Frontal cortex (tissue), 4 donors: Measurements from ENCODE around the gene SPRY1. TPM values are rescaled to one million over a fixed set of nuclear protein-coding genes. Genes with fewer than 3 reads are reported as not detected.

Source experiments
- DNase-seq, 2 donors: peaks; one replicate each; pipeline ENCODE4 v3.0.0; 2012; ENCODE audit warnings: low spot score in 2 of 2
- FAIRE-seq: peaks from 2 replicates; lab custom pipeline; 2012; peaks lifted over from hg19 to GRCh38; lab: Jason Lieb, UNC
- total RNA-seq: library from RNA; depleted of rRNA; stranded (reverse); fragments of >200 nt; gene quantifications from one replicate; pipeline ENCODE4 v1.2.3, GENCODE V29; 2014
- donor health status: control.
- donor health status: control.
- donor health status: control.

The SPRY1 gene
- total RNA-seq = 15.1 TPM

- peak; percentile 31 to 41 for DNase-seq
- no peak for FAIRE-seq
Measured at GRCh38 chr4:123396307-123397143, at the start of gene SPRY1. SPRY1 (plus strand) TSS chr4:123396795; CDS start chr4:123401592, 4,797 bp downstream.

GRCh38 chr4:123346951-123347350 lies 49.6 kb upstream of the SPRY1 start:
- FAIRE-seq = no peak
- no peak for DNase-seq

- DNase-seq (no peak), FAIRE-seq (no peak)
Measured at GRCh38 chr4:123348946-123349345, 47.6 kb upstream of the SPRY1 start.

- no peak for DNase-seq
- no peak for FAIRE-seq
Measured at GRCh38 chr4:123349421-123350190, 47.0 kb upstream of the SPRY1 start.

GRCh38 chr4:123350191-123350544 lies 46.4 kb upstream of the SPRY1 start:
- DNase-seq (no peak), FAIRE-seq (no peak)

GRCh38 chr4:123350726-123351125 lies 45.9 kb upstream of the SPRY1 start:
- FAIRE-seq (no peak), DNase-seq (no peak)

- no peak for FAIRE-seq
- no peak for DNase-seq
Measured at GRCh38 chr4:123351713-123352112, 44.9 kb upstream of the SPRY1 start.

GRCh38 chr4:123352240-123352945 lies 44.2 kb upstream of the SPRY1 start:
- no peak for FAIRE-seq

GRCh38 chr4:123352966-123353365 lies 43.6 kb upstream of the SPRY1 start:
- no peak for FAIRE-seq
- no peak for DNase-seq

More at GRCh38 chr4:123352240-123352945, 44.2 kb upstream of the SPRY1 start:
- DNase-seq = peak in 1 of 2 donors; percentile 38

GRCh38 chr4:123353656-123354055 lies 42.9 kb upstream of the SPRY1 start:
- DNase-seq = no peak
- FAIRE-seq = no peak

GRCh38 chr4:123354701-123355100 lies 41.9 kb upstream of the SPRY1 start:
- DNase-seq = no peak
- no peak for FAIRE-seq

- DNase-seq (no peak), FAIRE-seq (no peak)
Measured at GRCh38 chr4:123356921-123357320, 39.7 kb upstream of the SPRY1 start.

- FAIRE-seq (no peak), DNase-seq (no peak)
Measured at GRCh38 chr4:123359449-123360315, 36.9 kb upstream of the SPRY1 start.

- no peak for FAIRE-seq
- DNase-seq = no peak
Measured at GRCh38 chr4:123361195-123361861, 35.3 kb upstream of the SPRY1 start.

- DNase-seq (no peak), FAIRE-seq (no peak)
Measured at GRCh38 chr4:123362103-123362502, 34.5 kb upstream of the SPRY1 start.

- FAIRE-seq (no peak), DNase-seq (no peak)
Measured at GRCh38 chr4:123363729-123364128, 32.9 kb upstream of the SPRY1 start.

GRCh38 chr4:123364906-123365305 lies 31.7 kb upstream of the SPRY1 start:
- DNase-seq (no peak), FAIRE-seq (no peak)

GRCh38 chr4:123365412-123365811 lies 31.2 kb upstream of the SPRY1 start:
- no peak for FAIRE-seq
- DNase-seq = no peak

GRCh38 chr4:123366144-123366748 lies 30.3 kb upstream of the SPRY1 start:
- DNase-seq = no peak
- FAIRE-seq = no peak
